K562 treated with DMSO at 1 percent for 48 hours (cell line): Measurements from ENCODE around the gene MRPS31. TPM values are rescaled to one million over a fixed set of nuclear protein-coding genes. Genes with fewer than 3 reads are reported as not detected.

Experiments used
- total RNA-seq: library from RNA; unstranded; fragments of 300-600 nt; gene quantifications from 2 replicates; pipeline ENCODE4 v1.2.3, GENCODE V29; 2022; ENCODE audit warnings: low replicate concordance; ENCODE audit errors: extremely low read depth

The MRPS31 gene
- not detected in 2 replicates for total RNA-seq

GRCh38 chr13:40770934-40771618 lies at the start of gene MRPS31:
Gene MRPS31 (minus strand): TSS chr13:40771190. CDS start chr13:40771136, 54 bp downstream.

GRCh38 chr13:40789275-40790153 lies 18.5 kb upstream of the MRPS31 start, which contains the start of gene SLC25A15:
Gene SLC25A15 (plus strand): TSS chr13:40789611. CDS start chr13:40793227, 3,616 bp downstream.

Other genes starting within 250 kb of the MRPS31 start
- gene FOXO1, start 104.5 kb downstream of the MRPS31 start, total RNA-seq = not detected in 2 replicates
- gene SLC25A15, start 18.4 kb upstream of the MRPS31 start, total RNA-seq = not detected in 2 replicates
- gene ELF1, start 248.1 kb upstream of the MRPS31 start, total RNA-seq = not detected in 2 replicates